A549 (cell line): ENCODE results near the gene SUDS3. TPM values are rescaled to one million over a fixed set of nuclear protein-coding genes. Genes with fewer than 3 reads are reported as not detected.

Source experiments
- ATAC-seq, 2 experiments: fragments of 200-7000 bp in 1 of 2; fragments of >200 bp in 1 of 2; cut with Nextera tagmentation in 1 of 2; cut with Tn5 transposase in 1 of 2; 3 replicates each; pipeline versions ENCODE4 v1.8.0 to v1.9.1; 2018 to 2020; ENCODE audit warnings: mild to moderate bottlenecking in 1 of 2, moderate library complexity in 1 of 2
- CTCF ChIA-PET: fragments of 300-600 bp; sonication (Branson Sonifier 250); formaldehyde crosslinking; extraction: SDS; loops from one replicate; lab custom pipeline; 2021; ENCODE audit warnings: antibody characterized with exemption, inconsistent platforms; lab: Yijun Ruan, JAX
- POLR2A ChIA-PET: fragments of 350-600 bp; formaldehyde crosslinking; extraction: SDS; loops from one replicate; lab custom pipeline; 2021; ENCODE audit warnings: antibody characterized with exemption, inconsistent platforms; lab: Yijun Ruan, JAX
- DNase-seq, 2 experiments: peaks; one replicate each; pipeline versions ENCODE4 v3.0.0 to v3.0.0-alpha.2; 2011 to 2016; ENCODE audit warnings: low read depth in 1 of 2, low spot score in 1 of 2
- FAIRE-seq: peaks from 2 replicates; lab custom pipeline; 2011; peaks lifted over from hg19 to GRCh38; lab: Jason Lieb, UNC
- H3K27ac ChIP-seq, 2 experiments: fragments of >200 bp; sonication (Bioruptor Twin); formaldehyde crosslinking; 3 replicates each; pipeline ENCODE4 v1.5.1; 2016 to 2017
- H3K4me1 ChIP-seq: fragments of >200 bp; sonication (Bioruptor Twin); formaldehyde crosslinking; 3 replicates; pipeline ENCODE4 v1.6.1; 2016
- H3K4me2 ChIP-seq: fragments of >200 bp; sonication (Bioruptor Twin); formaldehyde crosslinking; 3 replicates; pipeline ENCODE4 v1.6.1; 2016
- H3K4me3 ChIP-seq: fragments of >200 bp; sonication (Bioruptor Twin); formaldehyde crosslinking; 3 replicates; pipeline ENCODE4 v1.5.1; 2016
- H3K9me3 ChIP-seq: fragments of >200 bp; sonication (Bioruptor Twin); formaldehyde crosslinking; 3 replicates; pipeline ENCODE4 v1.6.1; 2016
- BCL3 ChIP-seq: fragments of >200 bp; sonication (Bioruptor Twin); formaldehyde crosslinking; IDR thresholded peaks from 3 replicates; pipeline ENCODE4 v1.6.1; 2016
- BHLHE40 ChIP-seq: IDR thresholded peaks from 2 replicates; pipeline ENCODE4 v1.6.1; 2012; ENCODE audit warnings: low read depth, low read length, inconsistent platforms
- CBX2 ChIP-seq: fragments of 200-600 bp; sonication (generic); IDR thresholded peaks from 2 replicates; pipeline ENCODE4 v1.6.1; 2016; ENCODE audit warnings: low read depth, mild to moderate bottlenecking, borderline replicate concordance
- CEBPB ChIP-seq, 2 experiments: fragments of >200 bp in 1 of 2; sonication (Bioruptor Twin) in 1 of 2; formaldehyde crosslinking in 1 of 2; IDR thresholded peaks; 2 replicates each; pipeline ENCODE4 v1.6.1; 2012 to 2016
- CHD2 ChIP-seq: fragments of 150-350 bp; IDR thresholded peaks from 2 replicates; pipeline ENCODE4 v1.6.1; 2014; ENCODE audit warnings: low read length; ENCODE audit not compliant: partially characterized antibody
- EHMT2 ChIP-seq: fragments of 200-600 bp; sonication (generic); IDR thresholded peaks from 2 replicates; pipeline ENCODE4 v1.6.1; 2016; ENCODE audit warnings: antibody characterized with exemption, low read depth, mild to moderate bottlenecking, moderate library complexity
- FOSB ChIP-seq: fragments of 250-450 bp; sonication (Bioruptor Pico); IDR thresholded peaks from 2 replicates; pipeline ENCODE4 v1.5.0; 2020; ENCODE audit warnings: mild to moderate bottlenecking, moderate library complexity
- FOXS1 ChIP-seq: fragments of 250-450 bp; sonication (Bioruptor Pico); IDR thresholded peaks from 2 replicates; pipeline ENCODE4 v1.5.0; 2020; ENCODE audit warnings: mild to moderate bottlenecking, moderate library complexity
- GATA3 ChIP-seq: IDR thresholded peaks from 2 replicates; pipeline ENCODE4 v1.6.1; 2012; ENCODE audit warnings: borderline replicate concordance
- HOXB13 ChIP-seq: fragments of 250-450 bp; sonication (Bioruptor Pico); IDR thresholded peaks from 2 replicates; pipeline ENCODE4 v1.5.0; 2020; ENCODE audit warnings: low read depth, mild to moderate bottlenecking, moderate library complexity
- MAZ ChIP-seq: fragments of 150-350 bp; IDR thresholded peaks from 2 replicates; pipeline ENCODE4 v1.6.1; 2014; ENCODE audit warnings: antibody characterized with exemption, low read depth, low read length, borderline replicate concordance
- MYC ChIP-seq: IDR thresholded peaks from 2 replicates; pipeline ENCODE4 v1.6.1; 2012; ENCODE audit warnings: mild to moderate bottlenecking, inconsistent platforms, low read length, improper control_type of control experiment, borderline replicate concordance
- NFE2L2 ChIP-seq: fragments of 150-350 bp; conservative IDR thresholded peaks from 2 replicates; pipeline ENCODE4 v1.6.1; 2014; ENCODE audit warnings: low read length
- NPAS2 ChIP-seq: fragments of 250-450 bp; sonication (Bioruptor Pico); IDR thresholded peaks from 2 replicates; pipeline ENCODE4 v1.8.0; 2022; ENCODE audit warnings: mild to moderate bottlenecking, moderate library complexity, borderline replicate concordance
- NR3C1 ChIP-seq: fragments of >200 bp; sonication (Bioruptor Twin); formaldehyde crosslinking; IDR thresholded peaks from 3 replicates; pipeline ENCODE4 v1.6.1; 2017
- PHF8 ChIP-seq: fragments of 200-600 bp; sonication (generic); IDR thresholded peaks from 2 replicates; pipeline ENCODE4 v1.6.1; 2016; ENCODE audit warnings: low read depth, mild to moderate bottlenecking, antibody characterized with exemption, moderate library complexity, borderline replicate concordance
- POLR2A ChIP-seq: IDR thresholded peaks from 2 replicates; pipeline ENCODE4 v1.6.1; 2012; ENCODE audit warnings: mild to moderate bottlenecking, low read length
- RAD21 ChIP-seq, 2 experiments: fragments of >200 bp in 1 of 2; sonication (Bioruptor Twin) in 1 of 2; formaldehyde crosslinking in 1 of 2; IDR thresholded peaks in 1 of 2; conservative IDR thresholded peaks in 1 of 2; 2 replicates in 1 of 2; 3 replicates in 1 of 2; pipeline ENCODE4 v1.6.1; 2012 to 2018; ENCODE audit warnings: inconsistent platforms in 1 of 2
- RARB ChIP-seq: fragments of 250-450 bp; sonication (Bioruptor Pico); IDR thresholded peaks from 2 replicates; pipeline ENCODE4 v1.8.0; 2021; ENCODE audit warnings: mild to moderate bottlenecking, moderate library complexity
- RCOR1 ChIP-seq: fragments of 150-350 bp; IDR thresholded peaks from 2 replicates; pipeline ENCODE4 v1.6.1; 2014; ENCODE audit warnings: antibody characterized with exemption, low read length, low read depth
- RFX5 ChIP-seq: fragments of 450-650 bp; IDR thresholded peaks from 2 replicates; pipeline ENCODE4 v1.7.1; 2014; ENCODE audit warnings: antibody characterized with exemption, mild to moderate bottlenecking, moderate library complexity
- SREBF2 ChIP-seq: fragments of 450-650 bp; IDR thresholded peaks from 2 replicates; pipeline ENCODE4 v1.6.1; 2014; ENCODE audit warnings: mild to moderate bottlenecking, moderate library complexity
- TFCP2L1 ChIP-seq: fragments of 250-450 bp; sonication (Bioruptor Pico); IDR thresholded peaks from 2 replicates; pipeline ENCODE4 v1.5.0; 2021; ENCODE audit warnings: mild to moderate bottlenecking
- ZC3H11A ChIP-seq: fragments of 450-650 bp; IDR thresholded peaks from 2 replicates; pipeline ENCODE4 v1.6.1; 2014; ENCODE audit warnings: antibody characterized with exemption, mild to moderate bottlenecking
- ZFP36 ChIP-seq: fragments of 450-650 bp; IDR thresholded peaks from 2 replicates; pipeline ENCODE4 v1.6.1; 2014; ENCODE audit warnings: borderline replicate concordance; ENCODE audit not compliant: partially characterized antibody
- ZSCAN20 ChIP-seq: fragments of 250-450 bp; sonication (Bioruptor Pico); IDR thresholded peaks from 2 replicates; pipeline ENCODE4 v1.8.0; 2022; ENCODE audit warnings: mild to moderate bottlenecking, moderate library complexity
- WGBS: methylation state at CpG from one replicate; pipeline ENCODE4 v1.1.6; 2017; ENCODE audit errors: missing lambda C conversion rate; 5-methylcytosine and 5-hydroxymethylcytosine counted together
- polyA plus RNA-seq, 4 experiments: library from polyadenylated mRNA; depleted of rRNA in 3 of 4; stranded (reverse); fragments of >200 nt; fragmentation: RNase III in 1 of 4; extraction: RNeasy Plus Mini Kit Qiagen cat#74134 plus additional on column Dnase treatment in 1 of 4; gene quantifications; 2 replicates in 3 of 4; 3 replicates in 1 of 4; pipeline ENCODE4 v1.2.3, GENCODE V29; 2011 to 2017
- TF ChIP-seq, protein P1 (sequence below): fragments of 200-600 bp; sonication (generic); IDR thresholded peaks from 2 replicates; pipeline ENCODE4 v1.6.1; 2016; ENCODE audit warnings: antibody characterized with exemption, mild to moderate bottlenecking, moderate library complexity

SUDS3 gene
- polyA plus RNA-seq, 2 of the 4 experiments (the other 2 are of a cell fraction), result 20.3 to 36.5 TPM

GRCh38 chr12:118330421-118331018 lies 45.8 kb upstream of the SUDS3 start:
- POLR2A ChIA-PET, result no interaction called here
- FAIRE-seq (no peak), DNase-seq (no peak), ATAC-seq (peak in 1 of 2 experiments; percentile 36; a peak in 1 of 6 replicates)
- Histone ChIP-seq H3K9me3 (no peaks in the 10 kb centered on the region), H3K4me2 (no peak overlapping the region), H3K4me3 (no peak overlapping the region), H3K4me1 (peaks cover 15% of the 10 kb centered on the region; the same call in 2 of the 3 replicates), H3K27ac (no peak overlapping the region)
- CTCF ChIA-PET, result interaction anchor here (1.0 kb wide), 1 partner anchor 20 kb away, joined by 3 read pairs; no protein-coding TSS in a partner anchor
- TF ChIP-seq NR3C1 (no peak), TFCP2L1 (CRISPR knock-in tag) (no peak), CBX2 (no peak), POLR2A (no peak), RCOR1 (no peak), BCL3 (no peak), GATA3 (no peak), SREBF2 (no peak), EHMT2 (no peak), FOSB (CRISPR knock-in tag) (no peak), BHLHE40 (no peak), RAD21 (conservative IDR thresholded peaks at IDR 0.05 in 1 of 2, IDR thresholded peaks at IDR 0.05 in 1 of 2) (no peak), ZFP36 (no peak), FOXS1 (CRISPR knock-in tag) (no peak), PHF8 (no peak), NPAS2 (no peak)
- TF ChIP-seq, protein P1, sequence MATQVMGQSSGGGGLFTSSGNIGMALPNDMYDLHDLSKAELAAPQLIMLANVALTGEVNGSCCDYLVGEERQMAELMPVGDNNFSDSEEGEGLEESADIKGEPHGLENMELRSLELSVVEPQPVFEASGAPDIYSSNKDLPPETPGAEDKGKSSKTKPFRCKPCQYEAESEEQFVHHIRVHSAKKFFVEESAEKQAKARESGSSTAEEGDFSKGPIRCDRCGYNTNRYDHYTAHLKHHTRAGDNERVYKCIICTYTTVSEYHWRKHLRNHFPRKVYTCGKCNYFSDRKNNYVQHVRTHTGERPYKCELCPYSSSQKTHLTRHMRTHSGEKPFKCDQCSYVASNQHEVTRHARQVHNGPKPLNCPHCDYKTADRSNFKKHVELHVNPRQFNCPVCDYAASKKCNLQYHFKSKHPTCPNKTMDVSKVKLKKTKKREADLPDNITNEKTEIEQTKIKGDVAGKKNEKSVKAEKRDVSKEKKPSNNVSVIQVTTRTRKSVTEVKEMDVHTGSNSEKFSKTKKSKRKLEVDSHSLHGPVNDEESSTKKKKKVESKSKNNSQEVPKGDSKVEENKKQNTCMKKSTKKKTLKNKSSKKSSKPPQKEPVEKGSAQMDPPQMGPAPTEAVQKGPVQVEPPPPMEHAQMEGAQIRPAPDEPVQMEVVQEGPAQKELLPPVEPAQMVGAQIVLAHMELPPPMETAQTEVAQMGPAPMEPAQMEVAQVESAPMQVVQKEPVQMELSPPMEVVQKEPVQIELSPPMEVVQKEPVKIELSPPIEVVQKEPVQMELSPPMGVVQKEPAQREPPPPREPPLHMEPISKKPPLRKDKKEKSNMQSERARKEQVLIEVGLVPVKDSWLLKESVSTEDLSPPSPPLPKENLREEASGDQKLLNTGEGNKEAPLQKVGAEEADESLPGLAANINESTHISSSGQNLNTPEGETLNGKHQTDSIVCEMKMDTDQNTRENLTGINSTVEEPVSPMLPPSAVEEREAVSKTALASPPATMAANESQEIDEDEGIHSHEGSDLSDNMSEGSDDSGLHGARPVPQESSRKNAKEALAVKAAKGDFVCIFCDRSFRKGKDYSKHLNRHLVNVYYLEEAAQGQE, result no peak
- WGBS, result 74% methylated on average over 3 of the region's 3 CpGs

GRCh38 chr12:118332511-118332910 lies 43.8 kb upstream of the SUDS3 start:
- Histone ChIP-seq H3K27ac (no peak overlapping the region), H3K4me2 (no peak overlapping the region), H3K4me3 (no peak overlapping the region), H3K4me1 (peaks cover 35% of the 10 kb centered on the region)
- WGBS, result 91% methylated on average over 4 of the region's 4 CpGs
- no peak for FAIRE-seq
- no peak for ATAC-seq
- no peak for DNase-seq
- ChIA-PET POLR2A (no interaction called here), CTCF (interaction anchor here (1.5 to 2.3 kb wide), 2 partner anchors 44 to 168 kb away, joined by 3 to 8 read pairs; partner anchors contain the start of gene SUDS3)
- TF ChIP-seq FOSB (CRISPR knock-in tag), result no peak
- TF ChIP-seq CEBPB (IDR thresholded peaks at IDR 0.05), result peak in 1 of 2 experiments; percentile 63; a peak in 2 of 4 replicates
- TF ChIP-seq, all 56 proteins: peak for 1
- H3K9me3 ChIP-seq, result no peaks in the 10 kb centered on the region

GRCh38 chr12:118334241-118334640 lies 42.1 kb upstream of the SUDS3 start:
- Histone ChIP-seq H3K4me1 (peaks cover 48% of the 10 kb centered on the region), H3K27ac (no peak overlapping the region), H3K4me3 (no peak overlapping the region), H3K4me2 (no peak overlapping the region), H3K9me3 (no peaks in the 10 kb centered on the region)
- FAIRE-seq (no peak), ATAC-seq (no peak), DNase-seq (no peak)
- TF ChIP-seq MYC (no peak), HOXB13 (CRISPR knock-in tag) (no peak), RFX5 (no peak), ZSCAN20 (CRISPR knock-in tag) (no peak), CBX2 (no peak), SREBF2 (no peak), ZFP36 (no peak), NFE2L2 (no peak), MAZ (no peak), CHD2 (no peak), RARB (CRISPR knock-in tag) (no peak), ZC3H11A (no peak), POLR2A (no peak)
- CTCF ChIA-PET, result interaction anchor here (0.7 to 1.5 kb wide), 3 partner anchors 25 to 42 kb away, joined by 3 to 5 read pairs (median 3); partner anchors contain the start of gene SUDS3
- 89% methylated on average over 3 of the region's 3 CpGs for WGBS
- POLR2A ChIA-PET, result no interaction called here
